NCI-H2029 treated with DMSO at 0.1 percent for 48 hours (cell line): ENCODE data around the gene ESR2.
A peak's percentile ranks its signal among the peaks of the same experiment; 100 is the strongest.
"Not testable (repeated sequence)": the region's sequence is repeated elsewhere in the genome, so short reads cannot be mapped to it uniquely, and the experiment has no call there.

Source experiments
- DNase-seq: peaks from one replicate; lab custom pipeline; 2025; lab: John Stamatoyannopoulos, UW

Gene ESR2

DNA sequence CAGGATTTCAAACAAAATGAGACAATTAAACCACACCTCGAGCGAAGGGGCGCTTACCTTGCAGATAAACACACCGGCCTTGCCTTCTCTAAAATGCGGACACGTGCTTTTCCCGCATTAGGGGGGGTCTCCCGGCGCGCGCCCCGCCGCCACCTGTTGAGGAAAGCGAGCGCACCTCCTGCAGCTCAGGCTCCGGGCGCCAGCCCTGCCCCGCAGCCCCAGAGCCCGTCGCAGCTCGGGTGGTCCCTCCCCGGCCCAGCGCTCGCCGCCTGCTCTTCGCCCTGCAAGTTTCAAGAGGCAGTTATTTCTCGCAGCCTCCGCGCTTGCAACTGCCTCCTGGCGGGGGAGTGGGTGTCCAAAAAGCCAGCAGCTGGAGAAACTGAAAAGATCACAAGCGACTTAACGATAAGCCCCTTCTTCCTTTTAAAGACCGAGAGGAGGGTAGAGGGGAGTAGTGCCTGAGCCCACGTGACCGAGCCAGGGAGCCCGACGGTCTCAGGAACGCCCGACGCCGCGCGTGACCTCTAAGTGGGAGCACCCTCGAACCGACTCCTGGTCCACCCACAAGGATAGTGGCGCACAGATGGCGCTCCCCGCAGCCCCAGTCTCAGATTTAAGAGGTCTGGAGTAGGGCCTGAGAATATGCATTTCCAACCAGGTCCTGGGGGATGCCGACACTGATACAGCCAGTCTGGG is at the start of gene ESR2:
Gene ESR2 (minus strand): TSS at position 396 of the 696 bp plus-strand sequence. CDS start 11,386 bp downstream, outside the sequence.
- no peak for DNase-seq

DNA sequence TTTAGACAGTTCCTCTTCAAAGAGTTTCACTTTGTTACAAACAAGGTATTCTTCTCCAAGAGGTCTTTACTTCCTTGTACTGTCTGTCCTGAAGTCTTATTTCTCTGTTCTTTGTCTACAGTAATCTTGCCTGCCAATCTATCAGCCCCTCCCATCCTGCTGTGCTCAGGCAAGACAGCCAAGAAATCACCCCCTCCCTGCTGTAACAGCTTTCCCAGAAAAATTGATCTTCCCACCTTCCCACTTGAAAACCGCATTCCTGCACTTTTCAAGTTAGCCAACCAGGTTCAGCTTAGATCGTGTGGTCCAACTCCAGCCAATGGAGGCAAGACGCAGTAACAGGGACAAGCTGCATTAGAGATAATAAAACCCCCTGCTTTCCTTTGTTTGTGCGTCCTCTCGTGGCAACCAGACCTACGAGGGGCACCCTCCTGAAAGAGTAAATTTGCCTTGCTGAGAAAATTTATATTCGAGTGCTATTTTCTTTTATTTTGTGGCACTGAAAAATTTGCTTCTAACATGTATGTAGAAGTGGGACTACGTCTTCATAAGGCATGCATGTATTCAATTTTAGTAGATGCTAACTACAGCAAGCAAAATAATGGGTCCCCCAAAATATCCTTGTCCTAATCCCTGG is 46.5 kb upstream of the ESR2 start:
- no peak for DNase-seq

DNA sequence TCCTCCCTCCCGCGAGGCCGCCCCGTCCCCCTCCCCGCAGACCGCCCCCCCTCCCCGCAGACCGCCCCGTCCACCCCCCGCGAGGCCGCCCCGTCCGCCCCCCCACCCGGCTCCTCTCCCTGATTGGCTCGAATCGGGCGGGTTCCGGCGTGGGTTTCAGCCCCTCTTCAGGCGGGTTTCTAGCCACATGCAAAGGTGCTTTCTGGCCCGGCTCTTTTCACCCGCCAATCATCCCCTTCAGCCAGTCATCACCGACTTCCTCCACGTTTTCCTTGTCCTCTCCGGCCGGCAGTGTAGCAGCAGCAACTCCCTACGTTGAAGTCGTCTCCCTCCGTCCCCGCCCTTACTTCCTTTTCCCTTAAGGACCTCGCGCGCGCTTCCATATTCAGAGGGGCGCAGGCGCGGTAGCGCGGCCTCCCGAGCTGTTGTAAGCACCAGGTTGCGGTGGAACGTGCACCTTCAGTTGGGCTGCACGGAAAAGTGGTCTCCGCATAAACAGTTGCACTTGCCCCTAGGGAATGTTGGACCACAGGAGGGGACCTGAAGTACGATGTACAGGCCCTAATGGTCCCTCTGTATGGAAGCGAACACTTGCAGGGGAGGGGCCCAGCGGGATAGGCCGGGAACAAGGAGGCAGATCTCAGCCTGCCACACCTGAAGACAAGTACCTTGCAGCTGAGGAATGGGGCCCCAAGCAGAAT is 44.6 kb upstream of the ESR2 start:
- DNase-seq: peak; percentile 76

DNA sequence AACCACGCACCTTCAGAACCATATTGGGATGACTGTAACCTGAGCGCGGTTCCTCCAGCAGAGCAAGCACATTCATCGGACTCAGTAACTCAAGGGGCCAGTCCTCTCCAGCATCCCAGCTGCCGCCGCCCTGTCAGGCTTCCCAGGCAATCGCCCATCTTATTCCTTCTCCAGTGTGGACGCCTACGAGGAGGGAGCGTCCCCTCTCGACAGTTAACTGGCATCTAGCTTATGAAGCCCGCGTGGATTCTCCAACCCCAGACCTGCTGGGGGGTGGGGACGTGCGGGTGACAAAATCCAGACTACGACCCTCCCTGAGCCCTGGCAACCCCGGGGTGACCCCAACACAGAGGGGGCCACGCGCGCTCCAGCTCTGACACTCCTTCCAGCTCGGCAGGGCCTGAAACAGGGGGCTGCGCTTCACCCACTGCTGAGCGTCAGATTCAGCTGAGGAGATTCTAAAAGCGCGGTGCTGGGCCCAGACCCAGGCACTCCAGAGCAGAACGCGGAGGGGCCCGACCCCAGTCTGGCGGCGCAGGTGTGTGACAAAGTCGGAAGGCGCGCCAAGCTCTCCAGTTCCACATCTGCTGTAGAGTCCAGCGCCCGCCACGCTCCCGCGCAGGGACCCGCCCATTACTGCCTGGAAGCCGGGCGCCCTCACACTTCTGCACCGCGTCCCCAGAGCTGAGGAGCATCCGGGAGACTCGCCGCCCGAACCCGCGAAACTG is 43.9 kb upstream of the ESR2 start:
- DNase-seq: peak; percentile 9

DNA sequence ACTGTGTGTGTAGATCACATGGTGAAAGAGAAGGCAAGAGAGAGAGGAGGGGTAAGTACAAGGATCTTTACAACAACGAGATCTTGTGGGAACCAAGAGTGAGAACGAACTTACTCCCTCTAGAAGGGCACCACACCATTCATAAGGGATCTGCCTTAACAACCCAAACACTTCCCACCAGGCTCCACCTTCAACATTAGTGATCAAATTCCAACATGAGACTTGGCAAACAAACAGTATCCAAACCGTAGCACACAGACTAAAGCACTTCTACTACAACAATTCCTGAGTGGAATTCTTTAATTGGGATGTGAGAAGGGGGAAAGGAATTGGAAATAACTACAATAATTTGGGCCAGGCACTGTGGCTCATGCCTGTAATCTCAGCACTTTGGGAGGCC is 35.0 kb upstream of the ESR2 start:
- DNase-seq: no peak

DNA sequence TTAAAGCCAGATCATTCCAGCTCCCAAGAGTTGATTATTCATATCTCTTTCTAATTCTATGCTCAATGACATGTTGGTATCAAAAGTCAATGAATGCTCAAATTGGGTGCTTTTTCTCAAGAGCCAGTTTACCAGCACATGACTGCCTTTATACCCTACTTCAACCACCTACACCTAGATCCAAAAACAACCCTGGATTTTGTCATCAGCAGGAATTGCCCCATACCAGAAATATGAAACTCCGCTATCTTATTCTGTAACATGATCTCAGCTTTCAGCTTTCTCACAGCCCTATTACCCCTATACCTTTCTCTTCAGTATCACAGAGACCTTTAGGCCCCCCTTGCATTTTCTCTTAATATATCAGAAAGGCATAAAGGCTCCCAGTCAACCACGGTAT is 32.3 kb upstream of the ESR2 start:
- no peak for DNase-seq

DNA sequence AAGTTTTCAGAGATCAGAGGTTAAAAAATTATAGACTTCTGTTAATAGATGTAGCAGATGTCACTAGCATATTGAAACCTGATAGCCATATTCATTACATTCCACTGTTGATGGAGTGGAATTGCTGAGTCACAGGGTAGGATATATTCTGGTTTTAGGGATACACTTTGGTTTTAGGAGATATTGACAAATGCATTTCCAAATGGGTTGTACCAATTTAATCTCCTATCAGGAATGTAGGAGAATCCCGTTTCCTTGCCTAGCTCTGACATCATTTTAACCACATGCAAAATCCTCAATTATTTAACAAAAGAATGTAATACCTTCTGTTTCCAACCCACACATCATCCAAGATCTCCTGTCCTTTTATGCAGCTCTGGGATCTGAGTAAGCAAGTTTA is 30.7 kb upstream of the ESR2 start:
- DNase-seq: no peak

DNA sequence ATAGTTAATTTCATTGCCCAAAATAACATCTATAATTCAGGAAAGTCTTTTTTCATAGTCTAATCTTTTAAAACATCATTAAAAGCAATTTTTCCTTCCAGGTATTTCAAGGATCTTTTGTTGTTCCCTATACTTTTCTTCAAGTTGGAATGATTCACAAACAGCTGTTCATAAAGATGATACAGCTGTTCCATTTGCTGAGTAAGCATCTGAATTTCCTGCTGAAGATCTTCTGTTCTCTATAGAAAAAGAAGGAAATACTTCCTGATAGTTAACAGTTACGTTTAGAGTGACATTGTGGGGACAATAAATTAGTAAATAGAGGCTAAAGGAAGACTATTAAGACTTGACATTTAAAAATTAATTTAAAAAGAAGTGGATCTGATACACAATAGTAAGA is 30.3 kb upstream of the ESR2 start:
- no peak for DNase-seq

DNA sequence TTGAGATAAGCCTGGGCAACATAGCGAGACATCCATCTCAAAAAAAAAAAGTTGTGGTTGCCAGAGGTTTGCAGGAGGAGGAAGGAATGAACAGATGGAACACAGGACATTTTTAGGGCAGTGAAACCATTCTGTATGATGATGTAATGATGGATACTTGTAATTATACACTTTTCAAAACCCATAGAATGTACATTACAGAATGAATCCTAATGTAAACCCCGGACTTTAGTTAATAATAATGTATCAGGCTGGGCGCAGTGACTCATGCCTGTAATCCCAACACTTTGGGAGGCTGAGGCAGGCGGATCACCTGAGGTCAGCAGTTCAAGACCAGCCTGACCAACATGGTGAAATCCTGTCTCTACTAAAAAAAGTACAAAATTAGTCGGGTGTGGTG is 26.2 kb upstream of the ESR2 start:
- not testable (repeated sequence) for DNase-seq

DNA sequence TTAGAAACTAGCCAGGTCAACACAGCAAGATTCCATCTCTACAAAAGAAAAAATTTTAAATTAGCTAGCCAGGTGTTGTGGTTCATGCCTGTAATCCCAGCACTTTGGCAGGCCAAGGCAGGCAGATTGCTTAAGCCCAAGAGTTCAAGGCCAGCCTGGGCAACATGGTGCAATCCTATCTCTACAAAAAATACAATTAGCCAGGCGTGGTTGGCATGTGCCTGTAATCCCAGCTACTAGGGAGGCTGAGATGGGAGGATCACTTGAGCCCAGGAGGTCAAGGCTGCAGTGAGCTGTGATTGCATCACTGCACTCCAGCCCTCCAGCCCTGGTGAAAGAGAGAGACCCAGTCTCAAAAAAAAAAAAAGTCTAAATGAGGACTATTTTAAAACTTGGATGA is 24.5 kb upstream of the ESR2 start:
- not testable (repeated sequence) for DNase-seq

DNA sequence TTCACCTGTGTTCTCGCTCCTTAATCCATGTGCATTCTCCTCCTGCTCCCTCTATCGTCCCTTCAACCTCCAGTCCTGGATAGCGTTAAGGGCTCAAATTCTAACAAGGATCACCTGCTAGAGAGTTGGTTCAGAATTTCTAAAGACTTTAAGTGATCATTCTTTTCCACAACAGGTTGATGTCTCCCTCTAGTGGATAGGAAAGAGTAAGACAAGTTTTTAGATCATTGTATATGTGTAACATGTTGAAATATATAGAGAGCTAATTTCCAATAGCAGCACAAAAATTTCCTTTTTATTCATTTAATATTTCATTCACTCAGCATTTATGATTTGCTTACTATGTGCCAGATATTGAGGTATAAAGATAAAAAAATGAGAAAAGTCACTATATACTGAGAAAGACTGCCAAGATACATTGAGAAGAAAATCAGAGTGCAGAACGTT is 9.3 kb upstream of the ESR2 start:
- DNase-seq: peak; percentile 60

DNA sequence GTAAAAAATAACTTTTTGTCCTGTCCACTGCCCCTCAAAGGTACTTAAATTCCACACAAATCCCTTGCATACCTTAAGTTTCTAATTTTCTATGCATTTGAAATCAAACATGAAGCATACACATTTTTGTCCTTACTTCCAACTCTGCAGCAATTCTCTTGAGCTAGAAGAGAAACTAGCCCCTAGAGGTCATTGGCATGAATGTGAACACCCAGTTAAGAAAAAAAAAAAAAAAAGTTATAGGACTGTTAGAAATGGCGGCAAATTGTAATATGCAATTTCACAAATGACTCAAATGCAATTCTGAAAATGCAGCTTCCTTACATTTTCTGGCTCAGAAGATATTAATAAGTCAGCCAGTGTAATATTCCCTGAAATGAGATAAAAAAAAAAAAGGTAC is 4.6 kb upstream of the ESR2 start:
- DNase-seq: no peak

DNA sequence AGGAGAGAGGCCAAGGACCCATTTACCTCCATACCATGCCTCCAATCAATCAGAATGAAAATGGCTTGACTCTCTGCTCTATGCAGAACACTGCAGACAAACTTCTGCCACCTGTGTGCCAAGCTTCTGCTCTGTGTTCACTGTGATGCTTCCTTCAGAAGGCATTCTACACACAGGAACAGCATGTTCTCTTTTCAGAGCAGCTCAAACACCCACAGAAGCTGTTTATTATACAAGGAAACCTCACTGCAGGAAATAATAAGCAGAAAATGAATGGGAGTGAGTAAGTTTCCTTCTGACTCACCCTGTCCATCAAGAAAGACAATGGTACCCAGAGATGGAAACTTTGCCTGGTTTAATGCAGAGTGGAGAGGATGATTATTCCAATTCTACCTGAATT is 2.4 kb upstream of the ESR2 start:
- no peak for DNase-seq

DNA sequence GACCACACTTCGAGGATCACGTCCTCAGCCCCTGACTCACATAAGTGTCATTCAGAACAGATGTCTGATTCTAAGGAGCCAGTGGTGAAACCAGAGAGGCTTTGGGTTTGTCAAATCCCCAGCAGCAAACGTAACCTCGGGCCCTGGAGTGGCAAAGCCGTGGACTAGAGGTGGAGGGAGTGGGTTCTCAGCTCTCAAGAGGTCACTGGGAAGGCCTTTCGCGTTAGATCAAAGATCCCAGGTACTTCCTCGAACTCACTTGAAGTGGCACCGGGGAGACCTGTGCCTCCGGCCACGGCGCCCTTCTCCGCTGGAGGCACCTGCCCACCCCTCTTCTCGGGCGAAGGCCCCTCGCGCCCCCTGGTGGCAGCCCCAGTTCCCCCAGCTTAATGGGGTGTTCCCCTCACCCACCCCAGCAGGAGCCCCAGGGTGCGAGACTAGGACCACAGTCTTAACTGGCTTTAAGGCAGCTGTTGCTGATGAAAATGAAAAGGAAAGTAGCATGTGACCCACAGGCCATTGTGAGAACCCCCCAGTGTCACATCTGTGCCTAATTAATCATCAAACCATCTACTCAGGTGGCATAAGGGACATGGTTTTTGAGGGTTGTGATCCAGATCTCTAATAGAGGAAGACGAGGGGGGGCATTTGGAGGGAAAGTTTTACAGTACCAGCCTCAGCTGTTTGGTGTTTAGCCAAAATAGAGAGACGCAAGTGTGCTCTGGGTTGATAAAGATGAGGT is 672 bp upstream of the ESR2 start:
- no peak for DNase-seq

DNA sequence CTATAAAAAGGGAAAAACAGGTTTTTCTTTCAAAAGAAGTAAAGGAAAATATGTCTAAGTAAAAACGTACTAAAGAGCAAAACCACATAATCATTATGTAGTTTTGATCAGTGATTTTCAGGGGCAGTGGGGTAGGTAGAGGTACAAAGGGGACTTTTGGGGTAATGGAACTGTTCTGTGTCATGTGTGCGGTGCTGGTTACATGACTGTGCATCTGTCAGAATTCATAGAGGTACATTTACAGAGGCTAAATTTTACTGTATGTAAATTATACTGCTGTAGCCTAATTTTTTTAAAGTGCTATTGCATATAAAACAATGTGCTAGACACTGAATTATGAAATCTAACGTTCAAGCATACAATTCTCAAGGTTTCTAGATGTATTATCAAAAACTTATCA is 2.0 kb downstream of the ESR2 start:
- no peak for DNase-seq

DNA sequence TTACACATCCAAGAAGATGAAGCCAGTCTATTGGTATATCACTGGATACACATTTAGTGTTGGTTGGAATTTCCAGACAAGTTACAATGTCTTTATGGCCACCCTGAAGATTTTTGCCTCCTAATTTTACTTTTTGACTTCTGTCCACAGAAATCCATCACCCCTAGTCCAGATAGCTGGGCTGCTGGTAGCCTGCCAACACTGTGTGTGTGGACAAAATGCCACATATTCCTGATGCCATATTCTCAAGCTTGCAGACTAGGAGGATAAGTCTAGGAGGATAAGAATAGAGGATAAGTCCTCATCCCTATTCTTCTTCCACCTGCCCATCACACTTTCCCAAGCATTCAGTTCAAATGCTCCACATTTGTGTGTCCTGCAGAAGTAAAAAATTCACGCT is 4.6 kb downstream of the ESR2 start:
- no peak for DNase-seq

DNA sequence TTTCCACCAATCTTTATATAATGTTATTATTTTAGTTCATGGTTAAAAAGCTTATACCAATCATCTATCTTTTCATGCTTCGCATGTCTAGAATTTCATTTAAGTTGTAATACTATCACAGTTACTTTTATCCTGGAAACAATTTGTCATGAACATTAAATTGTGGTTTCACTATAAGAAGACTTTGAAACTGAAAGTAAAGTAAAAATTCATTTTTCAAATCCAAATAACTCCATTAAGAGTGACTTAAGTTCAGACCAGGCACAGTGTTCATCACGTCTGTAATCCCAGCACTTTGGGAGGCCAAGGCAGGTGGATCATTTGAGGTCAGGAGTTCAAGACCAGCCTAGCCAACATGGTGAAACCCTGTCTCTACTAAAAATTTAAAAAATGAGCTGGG is 12.4 kb downstream of the ESR2 start:
- no peak for DNase-seq

DNA sequence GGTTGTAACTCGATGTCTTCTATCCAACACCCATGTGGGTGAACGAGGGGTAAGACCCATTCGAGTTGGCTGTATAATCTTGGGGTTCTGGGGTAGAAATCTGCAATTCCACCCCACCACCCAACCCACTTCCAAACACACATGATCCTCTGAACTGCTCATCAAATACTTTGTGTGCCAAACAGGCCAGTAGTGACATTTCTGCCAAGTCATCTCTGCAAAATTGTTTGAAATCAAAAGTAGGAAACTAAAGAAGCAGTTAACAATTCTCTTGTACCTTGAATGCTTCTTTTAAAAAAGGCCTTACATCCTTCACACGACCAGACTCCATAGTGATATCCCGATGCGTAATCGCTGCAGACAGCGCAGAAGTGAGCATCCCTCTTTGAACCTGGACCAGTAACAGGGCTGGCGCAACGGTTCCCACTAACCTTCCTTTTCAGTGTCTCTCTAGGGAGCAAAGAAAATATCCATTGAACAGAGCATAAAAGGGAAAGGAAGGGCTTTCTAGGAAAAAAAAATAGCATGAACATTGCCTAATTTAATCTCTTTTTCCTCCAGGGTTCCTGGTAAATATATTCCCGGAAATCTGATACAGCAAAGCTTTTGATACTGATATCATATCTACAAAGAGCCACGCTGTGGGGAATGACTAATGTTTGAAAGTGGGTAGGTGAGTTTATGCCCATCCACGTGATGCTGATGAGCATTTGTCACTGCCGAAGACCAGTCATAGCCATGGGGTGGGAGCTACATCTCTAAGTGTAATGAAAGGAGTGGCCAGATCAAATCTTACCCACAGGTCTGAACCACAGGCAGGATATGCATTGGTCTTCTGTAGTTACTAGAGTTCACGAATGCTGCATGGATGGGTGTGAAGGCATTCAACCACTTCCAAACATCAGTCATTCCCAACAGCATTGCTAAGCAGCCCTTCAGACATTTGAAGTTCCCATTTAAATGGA is 14.2 kb downstream of the ESR2 start:
- DNase-seq: no peak

DNA sequence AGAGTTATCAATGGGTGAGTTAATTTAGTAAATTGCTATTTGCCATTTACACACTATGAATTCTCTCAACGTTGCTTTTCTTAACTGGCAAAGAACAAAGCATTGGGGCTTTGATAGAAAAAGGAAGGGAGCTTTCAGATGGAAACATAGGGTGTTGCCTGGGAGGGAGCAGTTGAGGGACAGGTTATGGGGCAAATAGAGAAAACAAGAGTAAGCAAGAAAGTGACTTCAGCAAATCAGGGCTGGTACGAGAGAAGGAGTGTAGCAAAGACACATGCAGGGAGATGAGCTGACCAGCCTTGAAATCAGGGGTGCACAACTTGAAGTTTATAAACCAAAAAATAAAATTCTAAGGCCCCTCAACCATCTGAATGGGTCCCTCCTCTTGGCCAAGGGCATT is 15.7 kb downstream of the ESR2 start:
- DNase-seq: no peak

DNA sequence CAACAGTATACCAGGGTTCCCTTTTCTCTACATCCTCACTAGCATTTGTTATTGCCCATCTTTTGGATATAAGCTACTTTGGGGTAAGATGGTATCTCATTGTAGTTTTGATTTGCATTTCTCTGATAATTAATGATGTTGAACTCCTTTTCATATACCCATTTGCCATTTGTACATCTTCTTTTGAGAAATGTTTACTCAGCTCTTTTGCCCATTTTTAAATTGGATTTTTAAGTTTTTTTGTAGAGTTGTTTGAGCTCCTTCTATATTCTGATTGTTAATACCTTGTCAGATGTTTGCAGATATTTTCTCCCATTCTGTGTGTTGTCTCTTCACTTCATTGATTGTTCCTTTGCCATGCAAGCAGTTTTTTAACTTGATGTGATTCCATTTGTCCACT is 22.2 kb downstream of the ESR2 start:
- no peak for DNase-seq

DNA sequence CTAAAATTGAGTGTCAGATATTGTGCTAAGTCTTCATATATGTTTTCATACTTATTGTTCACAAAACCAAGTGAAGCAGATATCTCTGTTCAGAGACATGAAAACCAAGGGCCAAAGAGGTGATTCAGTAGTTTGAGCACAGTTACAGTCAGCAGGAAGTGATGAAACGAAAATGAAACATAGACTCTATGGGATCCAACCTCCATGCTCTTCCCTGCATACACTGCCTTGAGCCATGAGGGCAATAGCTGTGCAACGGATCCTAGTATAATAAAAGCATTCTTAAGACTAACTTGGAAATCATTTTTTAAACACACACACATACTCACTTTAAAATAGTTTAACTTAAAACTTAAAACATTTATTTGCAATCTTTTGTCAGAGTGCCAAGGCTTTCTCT is 27.9 kb downstream of the ESR2 start:
- DNase-seq: no peak
